ENCODE data around the gene NEAT1.

Gene NEAT1

DNA sequence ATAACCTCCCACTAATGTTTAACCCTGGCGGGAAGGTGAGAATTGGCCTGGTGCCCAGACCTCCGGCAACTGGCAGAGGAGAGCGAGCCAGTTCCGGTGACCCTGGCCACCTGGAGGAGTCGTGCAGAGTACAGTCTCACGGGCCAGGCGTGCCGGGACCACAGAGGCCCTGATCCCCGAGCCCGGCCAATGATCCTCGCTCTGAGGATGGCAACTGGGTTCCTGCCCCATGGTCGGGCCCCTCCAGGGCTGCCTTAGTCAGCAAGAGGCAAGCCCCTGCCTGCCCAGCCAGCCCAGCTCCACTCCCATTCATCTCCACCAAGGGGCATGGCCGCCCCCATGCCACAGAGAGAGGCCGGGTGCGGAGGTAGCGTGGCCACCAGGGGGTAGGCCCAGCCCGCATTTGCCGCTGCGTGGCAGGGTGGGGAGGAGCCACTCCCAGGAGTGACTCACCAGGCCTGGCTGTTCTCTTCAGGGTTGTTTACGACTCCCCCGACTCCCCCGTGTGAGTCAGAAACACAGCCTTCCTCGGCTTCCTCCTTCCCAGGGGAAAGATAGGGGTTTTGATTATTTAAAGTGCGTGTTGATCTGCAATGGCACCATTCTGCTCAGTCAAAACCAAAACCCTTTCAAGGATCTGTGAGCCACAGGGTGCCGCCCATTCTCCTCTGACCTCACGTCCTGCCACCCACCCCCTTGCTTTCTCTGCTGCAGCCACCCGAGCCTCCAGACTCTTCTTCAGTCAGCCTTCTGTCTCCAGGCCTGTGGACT, 40.4 kb upstream of the NEAT1 start, which contains the start of gene SLC25A45:
TSS of gene SLC25A45 (minus strand) at position 614 of the 771 bp plus-strand sequence. CDS start 695 bp downstream, outside the sequence.
- peak within 1 kb of the TSS; percentile 94 to 99 for H2BK12ac ChIP-seq (ENCODE audit: low read length in 2 of 2)
- peak within 1 kb of the TSS; percentile 92 for H4K8ac ChIP-seq (ENCODE audit: low read length)
- H2BK15ac ChIP-seq (ENCODE audit: low read depth, poor library complexity, severe bottlenecking), result peak within 1 kb of the TSS; percentile 98
- H3K79me1 ChIP-seq (replicated peaks; ENCODE audit: low read length, poor library complexity, severe bottlenecking), result peaks cover 19% of the 10 kb centered on the region
- peak within 1 kb of the TSS; percentile 91 for H3K9ac ChIP-seq (ENCODE audit: low read length)
- peak within 1 kb of the TSS; percentile 98 for H3K27ac ChIP-seq (ENCODE audit: low read length, poor library complexity, severe bottlenecking)
- peak within 1 kb of the TSS; percentile 63 for H2AK5ac ChIP-seq (ENCODE audit: low read length, severe bottlenecking)
- H2AFZ ChIP-seq (ENCODE audit: low read depth, low read length), result peak within 1 kb of the TSS; percentile 65
- peak within 1 kb of the TSS in 1 of 2 experiments; percentile 76 for H3K14ac ChIP-seq (ENCODE audit: low read length in 2 of 2)
- H3K27me3 ChIP-seq (ENCODE audit: control insufficient read depth in 1 of 2, insufficient read depth in 1 of 2, low read length in 2 of 2), result no peaks in the 10 kb centered on the region
- peaks cover 59% of the 10 kb centered on the region for H3K4me1 ChIP-seq (ENCODE audit: control insufficient read depth, insufficient read depth, low read depth, low read length)
- H3K36me3 ChIP-seq (ENCODE audit: control insufficient read depth in 1 of 2, insufficient read depth in 2 of 2, low read depth in 1 of 2, low read length in 2 of 2), result no peaks in the 10 kb centered on the region
- H3K23ac ChIP-seq (ENCODE audit: low read length in 2 of 2), result peak within 1 kb of the TSS; percentile 11 to 71
- DNase-seq, result peak; percentile 100
- peak within 1 kb of the TSS; percentile 96 to 97 for H3K18ac ChIP-seq (ENCODE audit: low read depth in 1 of 2, low read length in 2 of 2)
- peak within 1 kb of the TSS; percentile 97 for H2BK5ac ChIP-seq (ENCODE audit: low read depth, low read length, poor library complexity, severe bottlenecking)
- H3K4ac ChIP-seq (ENCODE audit: low read depth in 1 of 2, low read length in 2 of 2), result peak within 1 kb of the TSS; percentile 88 to 97
- H3K9me3 ChIP-seq (ENCODE audit: control insufficient read depth, low read length), result no peaks in the 10 kb centered on the region
- peak within 1 kb of the TSS; percentile 67 for H3K4me2 ChIP-seq (ENCODE audit: low read length, poor library complexity, severe bottlenecking)
- peak within 1 kb of the TSS; percentile 98 for H4K91ac ChIP-seq (ENCODE audit: low read length)
- H2BK120ac ChIP-seq (ENCODE audit: low read depth, low read length), result peak within 1 kb of the TSS; percentile 95
- 0% methylated on average over 23 of the region's 27 CpGs for WGBS
- H3K4me3 ChIP-seq (ENCODE audit: insufficient read depth in 1 of 2, low read depth in 1 of 2, low read length in 2 of 2), result peak within 1 kb of the TSS; percentile 33 to 68

DNA sequence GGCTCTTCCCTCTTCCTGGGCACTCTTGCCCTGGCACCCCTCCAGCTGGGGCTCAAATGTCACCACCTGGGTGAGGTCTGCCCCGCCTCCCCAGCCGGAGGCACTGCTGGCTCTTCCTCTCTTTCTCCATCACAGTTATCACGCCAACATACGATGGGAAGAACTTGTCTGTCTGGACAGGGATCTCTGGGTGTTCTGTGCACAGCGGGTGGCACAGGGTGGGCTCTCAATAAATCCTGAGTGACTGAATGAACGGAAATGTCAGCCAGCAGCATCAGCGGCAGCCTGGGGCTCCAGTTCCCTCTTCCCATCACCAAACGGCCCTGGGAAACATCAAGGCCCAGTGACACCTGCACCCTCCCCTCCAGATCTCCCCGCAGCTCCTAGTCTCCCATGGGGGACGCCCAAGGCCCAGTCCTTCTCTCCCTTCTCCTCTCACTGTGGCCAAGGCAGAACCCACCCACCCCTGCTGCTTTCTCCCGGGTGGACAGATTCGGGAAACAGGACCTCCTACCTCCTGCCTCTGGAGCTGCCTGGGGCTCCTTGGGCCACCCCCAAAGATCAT, 39.7 kb upstream of the NEAT1 start:
- Histone ChIP-seq H2AK5ac (ENCODE audit: low read length, severe bottlenecking) (peak overlapping the region; percentile 63), H3K4ac (ENCODE audit: low read depth in 1 of 2, low read length in 2 of 2) (peak overlapping the region; percentile 35 to 83), H2BK12ac (ENCODE audit: low read length in 2 of 2) (peak overlapping the region; percentile 92 to 95), H3K4me3 (ENCODE audit: insufficient read depth in 1 of 2, low read depth in 1 of 2, low read length in 2 of 2) (peak overlapping the region in 1 of 2 experiments; percentile 68), H4K8ac (ENCODE audit: low read length) (peak overlapping the region; percentile 92), H3K23ac (ENCODE audit: low read length in 2 of 2) (peak overlapping the region in 1 of 2 experiments; percentile 71), H4K91ac (ENCODE audit: low read length) (peak overlapping the region; percentile 97), H2BK120ac (ENCODE audit: low read depth, low read length) (peak overlapping the region; percentile 58), H3K14ac (ENCODE audit: low read length in 2 of 2) (peak overlapping the region in 1 of 2 experiments; percentile 76), H3K4me2 (ENCODE audit: low read length, poor library complexity, severe bottlenecking) (peak overlapping the region; percentile 67), H3K9ac (ENCODE audit: low read length) (peak overlapping the region; percentile 91), H3K18ac (ENCODE audit: low read depth in 1 of 2, low read length in 2 of 2) (peak overlapping the region; percentile 79 to 96), H3K27me3 (ENCODE audit: control insufficient read depth in 1 of 2, insufficient read depth in 1 of 2, low read length in 2 of 2) (no peaks in the 10 kb centered on the region), H3K9me3 (ENCODE audit: control insufficient read depth, low read length) (no peaks in the 10 kb centered on the region), H3K79me1 (replicated peaks; ENCODE audit: low read length, poor library complexity, severe bottlenecking) (peaks cover 19% of the 10 kb centered on the region), H2BK5ac (ENCODE audit: low read depth, low read length, poor library complexity, severe bottlenecking) (peak overlapping the region; percentile 67), H3K4me1 (ENCODE audit: control insufficient read depth, insufficient read depth, low read depth, low read length) (peaks cover 60% of the 10 kb centered on the region), H3K36me3 (ENCODE audit: control insufficient read depth in 1 of 2, insufficient read depth in 2 of 2, low read depth in 1 of 2, low read length in 2 of 2) (no peaks in the 10 kb centered on the region), H2AFZ (ENCODE audit: low read depth, low read length) (no peak overlapping the region), H2BK15ac (ENCODE audit: low read depth, poor library complexity, severe bottlenecking) (peak overlapping the region; percentile 66), H3K27ac (ENCODE audit: low read length, poor library complexity, severe bottlenecking) (peak overlapping the region; percentile 98)
- 13% methylated on average over 12 of the region's 12 CpGs for WGBS
- DNase-seq, result no peak

DNA sequence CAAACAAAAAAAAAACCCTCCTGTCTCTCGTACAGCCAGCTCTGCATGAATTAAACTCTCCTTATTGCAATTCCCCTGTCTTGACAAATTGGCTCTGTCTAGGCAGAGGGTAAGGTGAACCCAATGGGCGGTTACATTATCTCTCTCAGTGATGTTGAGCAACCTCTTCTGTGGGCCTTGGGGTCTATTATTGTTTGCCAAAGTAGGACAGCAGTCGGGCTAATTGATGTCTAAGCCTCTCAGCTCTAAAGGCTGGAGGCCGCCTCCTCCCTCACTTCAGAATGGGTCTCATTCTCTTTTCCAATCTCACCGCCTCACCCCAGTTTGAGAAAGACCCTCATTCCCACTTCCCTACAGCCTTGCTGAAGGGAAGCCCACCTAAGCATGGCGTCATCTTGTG, 38.8 kb upstream of the NEAT1 start:
- Histone ChIP-seq H3K4me2 (ENCODE audit: low read length, poor library complexity, severe bottlenecking) (no peak overlapping the region), H2BK5ac (ENCODE audit: low read depth, low read length, poor library complexity, severe bottlenecking) (no peak overlapping the region), H3K9me3 (ENCODE audit: control insufficient read depth, low read length) (no peaks in the 10 kb centered on the region), H3K18ac (ENCODE audit: low read depth in 1 of 2, low read length in 2 of 2) (peak overlapping the region; percentile 14 to 82), H3K14ac (ENCODE audit: low read length in 2 of 2) (peak overlapping the region in 1 of 2 experiments; percentile 50), H2BK12ac (ENCODE audit: low read length in 2 of 2) (peak overlapping the region; percentile 91 to 96), H3K36me3 (ENCODE audit: control insufficient read depth in 1 of 2, insufficient read depth in 2 of 2, low read depth in 1 of 2, low read length in 2 of 2) (peaks cover 2 to 9% of the 10 kb centered on the region in 2 experiments), H3K4me1 (ENCODE audit: control insufficient read depth, insufficient read depth, low read depth, low read length) (peaks cover 56% of the 10 kb centered on the region), H3K23ac (ENCODE audit: low read length in 2 of 2) (no peak overlapping the region), H2BK120ac (ENCODE audit: low read depth, low read length) (peak overlapping the region; percentile 40), H3K27me3 (ENCODE audit: control insufficient read depth in 1 of 2, insufficient read depth in 1 of 2, low read length in 2 of 2) (no peaks in the 10 kb centered on the region), H2BK15ac (ENCODE audit: low read depth, poor library complexity, severe bottlenecking) (peak overlapping the region; percentile 53), H4K91ac (ENCODE audit: low read length) (peak overlapping the region; percentile 87), H3K4me3 (ENCODE audit: insufficient read depth in 1 of 2, low read depth in 1 of 2, low read length in 2 of 2) (peak overlapping the region in 1 of 2 experiments; percentile 6), H3K79me1 (replicated peaks; ENCODE audit: low read length, poor library complexity, severe bottlenecking) (peaks cover 20% of the 10 kb centered on the region), H3K4ac (ENCODE audit: low read depth in 1 of 2, low read length in 2 of 2) (peak overlapping the region in 1 of 2 experiments; percentile 64), H3K27ac (ENCODE audit: low read length, poor library complexity, severe bottlenecking) (peak overlapping the region; percentile 9), H2AFZ (ENCODE audit: low read depth, low read length) (no peak overlapping the region), H3K9ac (ENCODE audit: low read length) (peak overlapping the region; percentile 68), H4K8ac (ENCODE audit: low read length) (peak overlapping the region; percentile 41), H2AK5ac (ENCODE audit: low read length, severe bottlenecking) (peak overlapping the region; percentile 63)
- 87% methylated on average over 6 of the region's 6 CpGs for WGBS
- peak; percentile 51 for DNase-seq
